ENCODE measurements around the gene PPL.

The PPL gene

GRCh38 chr16:4884972-4885874 lies 51.7 kb downstream of the PPL start:
- no peak for DNase-seq

- DNase-seq, result no peak
Measured at GRCh38 chr16:4884209-4884608, 52.7 kb downstream of the PPL start.

GRCh38 chr16:4883501-4883900 lies 53.4 kb downstream of the PPL start:
- no peak for DNase-seq

GRCh38 chr16:4882633-4883285 lies 54.2 kb downstream of the PPL start:
- DNase-seq, result peak; percentile 32

GRCh38 chr16:4882000-4882632 lies 54.8 kb downstream of the PPL start:
- no peak for DNase-seq

GRCh38 chr16:4880006-4880580 lies 56.9 kb downstream of the PPL start:
- no peak for DNase-seq

GRCh38 chr16:4879049-4879448 lies 57.9 kb downstream of the PPL start:
- DNase-seq, result no peak

GRCh38 chr16:4877380-4877685 lies 59.6 kb downstream of the PPL start:
- DNase-seq, result no peak

- no peak for DNase-seq
Measured at GRCh38 chr16:4876646-4877379, 60.1 kb downstream of the PPL start.

GRCh38 chr16:4874666-4875065 lies 62.3 kb downstream of the PPL start:
- no peak for DNase-seq

GRCh38 chr16:4873091-4873490 lies 63.9 kb downstream of the PPL start:
- no peak for DNase-seq

GRCh38 chr16:4871071-4871470 lies 65.9 kb downstream of the PPL start:
- no peak for DNase-seq

- no peak for DNase-seq
Measured at GRCh38 chr16:4870138-4870671, 66.7 kb downstream of the PPL start.

- no peak for DNase-seq
Measured at GRCh38 chr16:4869147-4869805, 67.7 kb downstream of the PPL start.

GRCh38 chr16:4868535-4868934 lies 68.4 kb downstream of the PPL start:
- no peak for DNase-seq

GRCh38 chr16:4868026-4868425 lies 68.9 kb downstream of the PPL start:
- DNase-seq, result no peak

- no peak for DNase-seq
Measured at GRCh38 chr16:4866586-4866985, 70.4 kb downstream of the PPL start.

GRCh38 chr16:4865231-4865860 lies 71.6 kb downstream of the PPL start:
- DNase-seq, result no peak

- DNase-seq, result no peak
Measured at GRCh38 chr16:4864728-4865127, 72.2 kb downstream of the PPL start.

- no peak for DNase-seq
Measured at GRCh38 chr16:4862639-4863038, 74.3 kb downstream of the PPL start.

GRCh38 chr16:4860727-4861342 lies 76.1 kb downstream of the PPL start:
- DNase-seq, result no peak
